HG03558 (cell line): ENCODE data around the gene MTA1.

Source experiments
- ATAC-seq: cut with Tn5 transposase; IDR thresholded peaks from one replicate; pipeline ENCODE4 v1.9.1; 2021; ENCODE audit warnings: moderate number of reproducible peaks; ENCODE audit not compliant: unreplicated experiment; ENCODE audit errors: extremely low read depth

MTA1 gene

DNA sequence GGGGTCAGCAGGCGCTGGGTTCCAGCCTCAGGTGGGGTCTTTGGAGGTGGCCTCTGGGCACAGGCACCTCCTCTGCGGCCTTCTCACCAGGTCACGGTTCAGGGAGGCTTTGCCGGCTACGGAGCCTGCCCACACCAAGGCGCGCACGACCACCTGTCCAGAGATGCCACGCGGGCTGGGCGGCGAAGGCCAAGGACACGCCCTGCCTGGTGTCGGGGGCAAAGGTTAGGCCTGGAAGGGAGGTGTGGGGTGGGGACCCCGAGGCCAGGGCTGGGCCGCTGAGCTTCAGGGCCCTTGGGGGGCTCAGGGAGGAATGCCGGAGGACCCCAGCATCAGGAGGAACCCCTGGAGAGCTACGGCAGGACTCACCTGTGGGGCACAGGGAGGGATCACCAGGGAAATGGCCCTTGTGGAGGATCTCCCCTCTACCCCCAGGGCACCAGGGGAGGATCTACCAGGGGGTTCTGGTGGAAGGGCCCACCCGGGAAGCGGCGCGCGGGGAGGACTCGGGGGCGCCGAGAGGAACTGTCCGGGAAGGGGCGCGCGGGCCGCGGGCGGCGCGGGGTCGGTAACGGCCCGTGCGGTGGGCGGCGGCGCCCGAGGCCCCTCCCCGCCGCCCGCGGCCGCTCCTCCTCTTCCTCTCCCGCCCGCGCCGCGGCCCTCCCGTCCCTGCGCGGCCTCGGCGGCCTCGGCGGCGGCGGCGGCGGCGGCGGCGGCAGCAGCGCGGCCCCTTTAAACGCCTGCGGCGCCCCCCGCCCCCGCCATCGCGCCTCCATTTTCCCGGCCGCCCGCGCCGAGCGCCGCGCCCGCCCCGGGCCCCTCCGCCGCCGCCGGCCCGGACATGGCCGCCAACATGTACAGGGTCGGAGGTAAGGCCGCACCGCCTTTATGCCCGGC is at the start of gene MTA1:
MTA1 (plus strand) TSS at position 633 of the 897 bp plus-strand sequence; CDS start at position 842, 209 bp downstream.
- ATAC-seq: no peak

DNA sequence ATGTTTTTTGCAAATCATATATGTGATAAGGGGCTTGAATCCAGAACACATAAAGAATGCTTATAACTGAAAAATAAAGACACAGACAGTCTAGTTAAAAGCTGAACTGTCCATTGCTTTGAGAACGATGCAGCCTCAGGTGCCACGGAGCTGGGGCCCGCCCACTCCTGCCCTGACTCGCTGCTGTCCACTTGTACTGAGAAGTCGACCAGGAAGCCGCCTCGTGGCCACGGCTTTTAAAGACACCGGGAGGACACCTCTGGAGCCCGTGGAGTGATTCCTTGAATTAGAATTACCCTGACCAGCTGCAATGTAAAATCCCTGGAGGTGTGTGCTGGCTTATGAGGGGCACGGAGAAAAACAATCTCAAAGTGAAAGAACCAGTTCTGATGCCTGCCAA is 45.2 kb upstream of the MTA1 start:
- no peak for ATAC-seq

DNA sequence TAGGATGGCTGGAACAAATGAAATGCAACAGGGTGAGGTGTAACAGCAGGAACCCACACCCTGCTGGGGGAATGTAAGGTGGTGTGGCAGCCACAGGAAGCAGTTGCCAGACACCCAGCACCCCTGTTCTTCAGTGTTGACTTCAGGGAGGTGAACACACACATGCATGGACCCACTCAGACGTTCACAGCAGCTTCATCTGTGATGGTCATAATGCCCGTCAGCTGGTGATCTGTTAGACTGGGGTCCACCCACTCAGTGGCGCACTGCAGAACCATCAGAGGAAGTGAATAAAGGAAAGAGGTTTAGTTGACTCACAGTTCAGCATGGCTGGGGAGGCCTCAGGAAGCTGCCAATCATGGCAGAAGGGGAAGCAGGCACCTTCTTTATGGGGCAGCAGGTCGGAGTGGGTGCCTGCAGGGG is 44.0 kb upstream of the MTA1 start:
- no peak for ATAC-seq

DNA sequence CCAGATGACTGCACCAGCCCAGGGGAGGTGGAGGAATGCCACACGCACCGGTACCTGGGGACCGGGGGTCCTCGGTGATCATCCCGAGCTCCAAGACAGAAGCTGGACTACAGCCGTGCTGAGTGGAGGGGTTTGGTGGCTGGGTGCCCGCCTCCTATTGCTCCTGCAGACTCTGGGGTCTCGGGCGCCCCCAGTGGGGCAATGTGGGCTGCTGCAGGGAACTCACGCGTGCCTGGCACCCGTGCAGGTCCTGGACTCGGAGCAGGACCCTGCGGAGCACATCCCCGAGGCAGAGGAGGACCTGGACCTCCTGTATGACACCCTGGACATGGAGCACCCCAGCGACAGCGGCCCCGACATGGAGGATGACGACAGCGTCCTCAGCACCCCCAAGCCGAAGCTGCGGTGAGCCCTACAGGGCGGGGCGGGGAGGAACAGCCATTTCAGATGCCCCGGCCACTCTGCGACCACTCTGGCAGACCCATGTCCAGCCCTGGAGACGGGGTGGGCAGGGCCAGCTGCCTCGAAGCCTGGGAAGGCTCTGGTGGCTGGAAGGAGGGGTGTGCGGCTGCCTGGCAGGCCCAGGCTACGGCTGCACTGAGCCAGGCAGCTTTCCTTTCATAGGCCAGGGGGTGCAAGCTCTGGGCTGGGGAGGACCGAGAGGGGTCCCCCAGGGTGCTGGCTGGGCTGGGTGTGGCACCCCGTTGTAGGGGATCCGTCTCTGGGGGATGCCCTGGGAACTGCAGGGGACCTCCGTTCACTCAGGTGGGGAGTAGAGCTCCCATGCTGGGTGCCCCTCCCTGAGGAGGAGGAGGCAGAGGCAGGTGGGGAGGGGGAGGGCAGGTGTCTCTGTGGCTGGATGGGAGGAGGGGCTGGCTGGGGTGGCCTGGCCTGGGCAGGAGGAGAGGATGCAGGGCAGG is 42.8 kb upstream of the MTA1 start:
- ATAC-seq: no peak

DNA sequence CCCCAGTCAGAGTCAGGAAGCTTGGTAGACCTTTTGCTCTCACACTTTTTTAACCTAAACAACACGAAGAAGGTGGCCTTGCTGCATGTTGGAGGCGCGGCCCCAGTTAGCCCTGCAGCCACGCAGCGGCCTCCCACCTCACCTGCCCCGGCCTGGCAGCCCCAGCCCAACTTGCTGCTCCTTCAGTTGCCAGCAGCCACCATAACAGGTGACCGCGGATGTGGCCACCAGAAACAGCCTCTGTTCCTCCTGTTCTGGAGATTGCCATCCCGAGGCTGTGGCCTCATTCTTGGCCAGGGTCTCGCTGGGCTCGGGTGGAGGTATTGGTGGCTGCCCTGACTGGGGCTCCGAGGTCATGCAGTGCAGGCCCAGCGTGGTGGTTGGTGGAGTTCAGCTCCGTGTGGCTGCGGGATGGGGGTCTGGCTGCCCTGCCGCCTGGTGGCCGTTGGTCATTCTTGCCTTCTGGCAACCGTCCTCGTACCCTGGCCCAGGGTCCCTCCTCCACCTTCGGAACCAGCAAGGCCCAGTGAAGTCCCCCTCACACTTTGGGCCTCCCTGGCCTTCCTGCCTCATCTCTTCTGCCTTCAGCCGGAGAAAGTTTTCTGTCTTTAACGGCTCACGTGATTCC is 42.0 kb upstream of the MTA1 start:
- ATAC-seq: no peak

DNA sequence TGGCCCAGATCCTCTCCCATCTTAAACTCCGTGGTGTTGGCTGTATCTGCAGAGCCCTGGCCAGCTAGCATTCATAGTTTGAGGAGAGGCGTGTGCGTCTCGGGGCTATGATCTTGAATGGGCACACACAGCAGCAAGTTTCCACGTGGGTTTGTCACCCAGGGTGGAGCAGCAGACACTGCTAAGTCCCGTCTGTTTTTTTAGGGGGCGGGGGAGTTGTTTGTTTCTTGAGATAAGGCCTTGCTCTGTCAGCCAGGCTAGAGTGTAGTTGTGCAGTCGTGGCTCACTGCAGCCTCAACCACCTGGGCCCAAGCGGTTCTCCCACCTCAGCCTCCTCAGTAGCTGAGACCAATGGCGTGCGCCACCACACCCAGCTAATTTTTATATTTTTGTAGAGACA is 41.4 kb upstream of the MTA1 start:
- ATAC-seq: no peak

DNA sequence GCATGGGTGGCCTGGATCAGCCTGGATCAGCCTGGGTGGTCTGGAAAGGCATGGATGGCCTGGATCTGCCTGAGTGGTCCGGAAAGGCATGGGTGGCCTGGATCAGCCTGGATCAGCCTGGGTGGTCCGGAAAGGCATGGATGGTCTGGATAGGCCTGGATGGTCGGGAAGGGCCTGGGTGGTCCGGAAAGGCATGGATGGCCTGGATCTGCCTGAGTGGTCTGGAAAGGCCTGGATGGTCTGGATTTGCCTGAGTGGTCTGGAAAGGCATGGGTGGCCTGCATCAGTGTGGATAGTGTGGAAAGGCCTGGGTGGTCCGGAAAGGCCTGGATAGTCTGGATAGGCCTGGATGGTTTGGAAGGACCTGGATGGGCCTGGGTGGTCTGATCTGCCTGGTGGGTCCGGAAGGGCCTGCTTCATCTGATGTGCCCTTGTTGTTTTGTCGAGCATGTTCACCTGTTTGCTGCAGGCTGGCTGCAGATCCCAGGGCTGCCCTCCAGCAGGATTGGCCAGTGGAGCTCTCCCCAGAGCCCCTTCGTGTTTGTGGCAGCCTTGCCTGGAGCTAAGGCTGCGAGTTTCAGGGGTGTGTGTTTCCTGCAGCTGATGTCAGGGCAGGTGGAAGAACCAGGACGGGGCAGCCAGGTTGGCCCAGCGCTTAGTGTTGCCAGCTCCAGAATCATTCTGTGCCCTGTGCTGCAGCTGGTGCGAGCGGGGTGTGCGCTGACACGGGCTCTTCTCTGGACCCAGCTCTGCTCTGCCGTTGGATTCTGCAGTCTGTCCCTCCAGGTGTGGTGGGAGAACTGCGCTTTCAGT is 40.5 kb upstream of the MTA1 start:
- ATAC-seq: no peak

DNA sequence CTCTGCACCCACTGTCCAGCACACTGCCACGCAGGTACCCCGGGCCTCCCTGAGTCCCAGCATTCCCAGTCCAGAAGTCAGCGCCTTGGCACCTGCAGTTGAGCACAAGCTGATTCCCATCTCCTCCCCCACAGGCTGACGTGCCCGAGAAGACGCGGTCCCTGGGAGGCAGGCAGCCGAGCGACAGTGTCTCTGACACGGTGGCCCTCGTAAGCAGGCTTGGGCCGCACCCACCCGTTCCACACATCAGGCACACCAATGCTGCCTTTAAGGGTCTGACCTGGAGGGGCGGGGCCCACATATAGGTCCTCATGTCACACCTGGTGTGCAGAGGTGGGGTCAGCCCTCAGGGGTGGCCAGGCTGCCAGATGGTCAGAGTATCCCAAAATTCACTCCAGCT is 39.7 kb upstream of the MTA1 start:
- no peak for ATAC-seq

DNA sequence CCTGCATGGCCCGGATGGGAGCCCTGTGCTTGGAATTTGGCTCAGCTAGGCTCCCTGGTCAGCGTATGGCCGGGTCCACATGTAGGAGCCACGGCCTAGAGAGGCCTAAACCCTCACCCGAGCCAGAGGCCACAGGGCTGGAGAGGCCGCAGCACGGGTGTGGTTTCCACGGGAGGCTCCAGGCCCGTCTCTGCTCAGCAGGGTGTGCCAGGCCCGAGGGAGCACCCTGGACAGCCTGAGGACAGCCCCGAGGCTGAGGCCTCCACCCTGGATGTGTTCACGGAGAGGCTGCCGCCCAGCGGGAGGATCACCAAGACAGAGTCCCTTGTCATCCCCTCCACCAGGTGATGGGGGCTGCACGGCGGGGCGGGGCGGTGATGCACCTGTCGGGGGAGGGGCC is 38.9 kb upstream of the MTA1 start:
- no peak for ATAC-seq

DNA sequence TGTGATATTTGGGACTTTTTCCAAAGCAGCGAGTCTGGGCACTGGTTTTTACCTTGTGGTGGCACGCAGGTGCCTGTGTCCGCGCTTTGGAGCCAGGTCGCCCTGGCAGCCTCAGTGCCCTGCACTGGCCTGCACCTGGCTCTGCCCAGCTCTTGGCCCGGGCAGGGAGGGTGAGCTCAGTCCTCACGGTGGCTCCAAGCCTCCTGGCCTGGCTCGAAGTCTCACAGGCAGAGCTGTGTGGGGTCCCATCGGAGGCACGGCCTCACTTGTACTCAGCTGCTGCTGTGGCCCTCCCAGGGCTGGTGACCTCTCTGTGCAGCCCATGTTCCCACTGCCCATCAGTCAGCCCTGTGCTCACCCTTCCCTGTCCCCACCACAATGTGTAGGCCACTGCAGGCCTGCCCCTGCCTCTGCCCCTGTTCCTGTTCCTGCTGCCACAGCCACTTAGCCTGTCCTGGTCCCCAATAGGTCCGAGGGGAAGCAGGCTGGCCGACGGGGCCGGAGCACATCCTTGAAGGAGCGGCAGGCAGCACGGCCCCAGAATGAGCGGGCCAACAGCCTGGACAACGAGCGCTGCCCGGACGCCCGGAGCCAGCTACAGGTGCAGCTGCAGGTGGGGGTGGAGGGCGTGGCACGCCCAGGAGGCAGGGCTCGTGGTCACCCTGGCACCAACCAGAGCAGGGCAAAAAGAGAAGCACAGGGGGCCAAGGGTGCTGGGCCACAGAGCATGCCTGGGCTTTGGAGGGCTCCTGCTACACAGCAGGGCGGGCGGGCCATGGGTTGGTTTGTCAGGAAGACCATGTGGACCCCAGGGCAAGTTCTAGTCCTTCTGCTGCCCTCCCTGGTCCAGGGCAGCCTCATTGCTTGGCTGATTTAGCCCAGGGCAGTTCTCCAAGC is 37.9 kb upstream of the MTA1 start:
- no peak for ATAC-seq

DNA sequence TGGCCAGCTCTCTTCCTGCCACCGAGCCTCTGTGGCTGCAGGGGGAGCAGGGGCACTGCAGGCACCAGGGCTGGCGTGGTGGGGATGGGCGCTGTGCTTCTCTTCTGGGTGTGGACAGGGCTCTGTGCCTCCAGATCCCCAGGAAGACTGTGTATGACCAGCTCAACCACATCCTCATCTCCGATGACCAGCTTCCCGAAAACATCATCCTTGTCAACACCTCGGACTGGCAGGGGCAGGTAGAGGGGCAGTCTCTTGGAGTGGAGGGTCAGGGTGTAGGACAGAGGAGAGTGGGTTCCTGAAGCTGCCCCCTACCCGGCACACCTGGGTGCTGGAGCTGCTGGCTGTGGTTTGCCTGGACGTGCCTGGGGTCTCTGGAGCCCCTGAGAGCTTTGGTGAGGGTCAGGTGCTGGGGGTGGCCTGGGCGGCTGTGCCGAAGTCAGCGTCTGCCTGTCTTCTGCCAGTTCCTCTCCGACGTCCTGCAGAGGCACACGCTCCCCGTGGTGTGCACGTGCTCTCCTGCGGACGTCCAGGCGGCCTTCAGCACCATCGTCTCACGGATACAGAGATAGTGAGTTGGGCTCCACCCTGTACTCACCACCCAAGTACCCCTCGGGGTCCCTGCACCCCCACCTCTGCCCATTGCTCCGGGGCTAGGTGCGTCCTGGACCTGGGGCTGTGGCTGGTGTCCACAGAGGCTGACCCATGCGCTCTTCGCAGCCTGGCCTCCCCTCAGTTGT is 37.1 kb upstream of the MTA1 start:
- no peak for ATAC-seq

DNA sequence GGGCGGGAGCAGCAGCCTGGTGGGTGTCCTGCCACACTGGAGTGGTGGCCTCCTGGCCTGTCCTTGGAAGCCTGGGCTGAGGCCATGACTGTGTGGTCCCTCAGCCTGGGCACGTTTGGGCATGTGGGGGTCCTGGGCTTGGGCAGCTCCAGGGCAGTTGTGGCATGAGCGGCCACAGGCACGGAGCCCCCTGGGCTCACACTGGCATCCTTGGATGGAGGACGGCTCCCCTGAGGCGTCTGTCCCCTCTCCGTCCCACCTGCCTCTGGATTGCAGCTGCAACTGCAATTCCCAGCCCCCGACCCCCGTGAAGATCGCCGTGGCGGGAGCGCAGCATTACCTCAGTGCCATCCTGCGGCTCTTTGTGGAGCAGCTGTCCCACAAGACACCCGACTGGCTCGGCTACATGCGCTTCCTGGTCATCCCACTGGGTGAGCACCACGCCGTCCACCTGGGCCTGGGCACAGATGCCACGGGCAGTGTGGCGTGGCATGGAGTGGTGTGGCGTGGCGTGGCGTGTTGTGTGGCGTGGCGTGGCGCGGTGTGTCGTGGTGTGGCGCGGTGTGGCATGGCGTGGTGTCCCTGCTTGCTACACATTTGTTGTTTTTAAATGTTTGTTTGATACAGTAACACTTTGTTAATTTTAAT is 36.4 kb upstream of the MTA1 start:
- no peak for ATAC-seq

DNA sequence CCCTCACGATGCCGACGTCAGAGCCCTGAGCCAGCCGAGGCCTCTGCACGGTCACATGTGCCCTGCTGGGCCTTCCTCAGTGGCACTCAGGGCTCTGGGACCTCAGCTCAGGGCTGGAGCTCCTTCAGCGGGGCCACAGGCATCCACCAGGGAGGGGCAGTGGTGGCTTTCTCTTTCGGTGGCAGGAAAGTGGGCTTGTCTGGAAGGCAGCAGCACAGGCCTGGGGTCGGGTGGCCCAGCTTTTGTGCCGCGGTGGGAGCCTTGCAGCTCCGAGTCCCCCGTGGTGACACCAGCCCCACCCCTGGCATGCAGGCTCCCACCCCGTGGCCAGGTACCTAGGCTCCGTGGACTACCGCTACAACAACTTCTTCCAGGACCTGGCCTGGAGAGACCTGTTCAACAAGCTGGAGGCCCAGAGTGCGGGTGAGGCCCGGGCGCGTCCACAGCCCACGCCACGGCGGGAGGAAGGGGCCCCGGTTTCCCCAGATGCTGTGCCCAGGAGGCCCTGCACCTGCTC is 35.5 kb upstream of the MTA1 start:
- no peak for ATAC-seq

DNA sequence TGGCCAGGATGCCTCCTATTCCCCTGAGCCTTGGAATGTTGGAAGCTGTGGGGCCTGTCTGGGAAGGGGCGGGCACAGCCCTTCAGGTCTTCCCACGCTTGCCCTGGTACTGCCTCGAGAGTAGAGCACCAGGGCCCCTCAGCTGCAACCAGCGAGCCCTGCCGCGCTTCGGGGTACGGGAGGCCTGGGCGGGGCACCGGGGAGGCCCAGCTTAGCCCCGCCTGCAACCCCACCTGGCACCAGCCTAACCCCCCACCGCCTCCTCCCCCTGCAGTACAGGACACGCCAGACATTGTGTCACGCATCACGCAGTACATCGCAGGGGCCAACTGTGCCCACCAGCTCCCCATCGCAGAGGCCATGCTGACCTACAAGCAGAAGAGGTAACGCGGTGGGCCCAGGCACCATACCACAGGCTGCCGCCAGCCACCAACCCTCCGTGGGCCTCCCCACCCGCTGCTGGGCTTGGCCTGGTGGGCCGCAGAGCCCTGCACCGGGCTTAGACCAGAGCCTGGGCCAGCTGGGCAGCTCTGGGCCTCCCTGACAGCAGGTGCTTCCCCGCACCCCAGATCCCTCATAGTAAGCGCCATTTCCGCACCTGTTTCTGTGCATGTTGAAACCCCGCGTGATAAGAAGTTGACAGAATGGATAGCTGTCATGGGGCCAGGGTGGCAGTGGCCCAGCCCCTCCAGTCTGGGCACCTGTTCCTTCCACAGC is 34.9 kb upstream of the MTA1 start:
- no peak for ATAC-seq

DNA sequence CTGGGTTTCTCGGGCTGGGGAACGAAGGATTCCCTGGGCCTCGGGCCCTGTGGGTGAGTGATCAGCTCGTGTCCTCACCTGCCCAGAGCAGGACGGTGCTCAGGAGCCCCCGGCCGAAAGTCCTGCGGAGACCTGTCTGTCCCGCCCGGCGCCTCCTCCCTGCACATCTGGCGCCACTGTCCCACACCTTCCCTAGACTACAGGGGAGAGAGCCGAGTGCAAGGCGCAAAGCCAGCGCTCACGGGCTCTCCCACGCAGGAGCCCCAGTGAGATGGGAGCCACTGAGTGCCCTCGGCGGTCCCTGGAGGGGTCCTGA is 34.3 kb upstream of the MTA1 start:
- ATAC-seq: no peak

DNA sequence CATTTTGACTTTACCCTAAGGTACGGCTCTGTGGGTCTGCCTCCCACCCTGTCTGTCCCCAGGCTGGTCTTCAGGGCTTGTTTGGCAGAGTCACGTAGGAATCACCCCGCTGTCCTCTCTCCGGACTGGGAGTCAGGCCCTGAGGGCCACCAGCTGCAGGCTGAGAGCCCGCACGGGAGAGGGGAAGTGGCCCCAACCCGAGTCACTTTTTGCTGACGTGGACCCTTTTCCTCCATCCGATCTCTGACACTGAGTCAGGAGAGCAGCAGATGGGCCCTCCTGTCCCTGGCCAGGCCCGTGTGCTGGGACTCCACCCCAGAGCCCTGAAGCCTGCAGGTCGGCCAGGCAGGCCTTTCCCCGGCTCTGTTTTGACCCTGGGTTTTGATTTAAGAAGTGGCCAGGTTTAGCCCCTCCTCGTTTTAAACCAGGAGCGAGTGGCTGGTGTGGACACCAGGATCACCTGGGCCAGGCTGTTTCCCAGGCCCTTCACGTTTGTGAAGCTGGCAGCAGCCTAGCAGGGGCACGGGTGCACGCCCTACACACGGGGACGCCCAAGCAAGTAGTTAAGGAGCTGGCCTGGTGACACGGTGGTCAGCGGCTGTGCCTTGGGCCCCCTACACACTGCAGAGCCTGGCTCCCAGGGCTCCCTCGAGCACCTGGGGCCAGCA is 33.8 kb upstream of the MTA1 start:
- ATAC-seq: no peak
